GM12878 (cell line): ENCODE data around the gene FDXACB1.

ENCODE experiments used
- CEBPB ChIP-seq, 2 experiments: fragments of 150-350 bp in 1 of 2; IDR thresholded peaks; 2 replicates each; pipeline ENCODE4 v1.6.1; 2012 to 2014; ENCODE audit warnings: low read depth in 2 of 2, low read length in 2 of 2, borderline replicate concordance in 1 of 2, inconsistent platforms in 1 of 2
- CREB1 ChIP-seq: IDR thresholded peaks from 2 replicates; pipeline ENCODE4 v1.6.1; 2012; ENCODE audit warnings: low read depth, mild to moderate bottlenecking, inconsistent platforms
- FOXM1 ChIP-seq: IDR thresholded peaks from 2 replicates; pipeline ENCODE4 v1.6.1; 2012; ENCODE audit warnings: low read depth, mild to moderate bottlenecking, inconsistent platforms, low read length, moderate library complexity
- POLR2A ChIP-seq: IDR thresholded peaks from 2 replicates; pipeline ENCODE4 v1.6.1; 2011; ENCODE audit warnings: low read depth, mild to moderate bottlenecking, low read length
- POLR2AphosphoS5 ChIP-seq: IDR thresholded peaks from 2 replicates; pipeline ENCODE4 v1.6.1; 2011; ENCODE audit warnings: mild to moderate bottlenecking, low read length, inconsistent platforms
- SREBF1 ChIP-seq: IDR thresholded peaks from 2 replicates; pipeline ENCODE4 v1.6.1; 2012; ENCODE audit warnings: mild to moderate bottlenecking, low read length
- TBL1XR1 ChIP-seq: IDR thresholded peaks from 2 replicates; pipeline ENCODE4 v1.6.1; 2012; ENCODE audit warnings: low read depth, low read length, improper control_type of control experiment
- TF ChIP-seq, protein P1 (sequence below), 3 experiments: IDR thresholded peaks in 2 of 3; conservative IDR thresholded peaks in 1 of 3; 2 replicates each; pipeline ENCODE4 v1.5.1; 2011; ENCODE audit warnings: low read depth in 3 of 3, low read length in 3 of 3, mild to moderate bottlenecking in 3 of 3, control low read depth in 2 of 3, moderate library complexity in 2 of 3, inconsistent platforms in 1 of 3, mixed read lengths in 1 of 3; ENCODE audit not compliant: control insufficient read depth in 2 of 3, insufficient read depth in 1 of 3; ENCODE audit errors: extremely low read depth in 1 of 3
- TF ChIP-seq, protein P2 (sequence below): fragments of 450-650 bp; IDR thresholded peaks from 2 replicates; pipeline ENCODE4 v1.6.1; 2016; ENCODE audit warnings: mild to moderate bottlenecking, moderate library complexity, borderline replicate concordance

DNA sequence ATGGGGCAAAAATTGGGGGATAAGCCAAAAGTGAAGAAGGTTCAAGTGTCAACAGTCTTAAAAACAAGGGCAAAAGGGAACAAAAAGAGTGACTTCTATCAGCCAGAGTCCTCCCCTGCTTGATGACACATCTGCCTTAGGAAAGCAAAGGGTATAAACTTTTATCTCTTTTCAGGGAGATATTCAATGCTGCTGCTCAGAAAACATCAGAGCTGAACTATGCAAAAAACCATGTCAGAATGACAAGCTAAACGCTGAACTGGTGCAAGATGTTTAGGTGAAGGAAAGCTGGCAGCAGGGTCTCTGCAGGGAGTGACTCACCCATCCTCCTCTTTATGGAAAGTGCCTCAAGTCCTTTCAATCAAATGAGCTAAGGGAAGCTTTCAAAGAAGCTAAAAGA, 32.3 kb downstream of the FDXACB1 start:
- TF ChIP-seq POLR2AphosphoS5 (no peak), POLR2A (no peak), SREBF1 (no peak), FOXM1 (no peak), CREB1 (no peak), CEBPB (IDR thresholded peaks at IDR 0.05; ENCODE audit: borderline replicate concordance in 1 of 2, low read depth in 2 of 2, low read length in 2 of 2) (no peak), TBL1XR1 (no peak)
- TF ChIP-seq, protein P1, sequence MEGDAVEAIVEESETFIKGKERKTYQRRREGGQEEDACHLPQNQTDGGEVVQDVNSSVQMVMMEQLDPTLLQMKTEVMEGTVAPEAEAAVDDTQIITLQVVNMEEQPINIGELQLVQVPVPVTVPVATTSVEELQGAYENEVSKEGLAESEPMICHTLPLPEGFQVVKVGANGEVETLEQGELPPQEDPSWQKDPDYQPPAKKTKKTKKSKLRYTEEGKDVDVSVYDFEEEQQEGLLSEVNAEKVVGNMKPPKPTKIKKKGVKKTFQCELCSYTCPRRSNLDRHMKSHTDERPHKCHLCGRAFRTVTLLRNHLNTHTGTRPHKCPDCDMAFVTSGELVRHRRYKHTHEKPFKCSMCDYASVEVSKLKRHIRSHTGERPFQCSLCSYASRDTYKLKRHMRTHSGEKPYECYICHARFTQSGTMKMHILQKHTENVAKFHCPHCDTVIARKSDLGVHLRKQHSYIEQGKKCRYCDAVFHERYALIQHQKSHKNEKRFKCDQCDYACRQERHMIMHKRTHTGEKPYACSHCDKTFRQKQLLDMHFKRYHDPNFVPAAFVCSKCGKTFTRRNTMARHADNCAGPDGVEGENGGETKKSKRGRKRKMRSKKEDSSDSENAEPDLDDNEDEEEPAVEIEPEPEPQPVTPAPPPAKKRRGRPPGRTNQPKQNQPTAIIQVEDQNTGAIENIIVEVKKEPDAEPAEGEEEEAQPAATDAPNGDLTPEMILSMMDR (IDR thresholded peaks at IDR 0.05 in 2 of 3, conservative IDR thresholded peaks at IDR 0.05 in 1 of 3; ENCODE audit: control insufficient read depth in 2 of 3, extremely low read depth in 1 of 3, insufficient read depth in 1 of 3, low read depth in 3 of 3, low read length in 3 of 3), result no peak
- TF ChIP-seq, protein P2, sequence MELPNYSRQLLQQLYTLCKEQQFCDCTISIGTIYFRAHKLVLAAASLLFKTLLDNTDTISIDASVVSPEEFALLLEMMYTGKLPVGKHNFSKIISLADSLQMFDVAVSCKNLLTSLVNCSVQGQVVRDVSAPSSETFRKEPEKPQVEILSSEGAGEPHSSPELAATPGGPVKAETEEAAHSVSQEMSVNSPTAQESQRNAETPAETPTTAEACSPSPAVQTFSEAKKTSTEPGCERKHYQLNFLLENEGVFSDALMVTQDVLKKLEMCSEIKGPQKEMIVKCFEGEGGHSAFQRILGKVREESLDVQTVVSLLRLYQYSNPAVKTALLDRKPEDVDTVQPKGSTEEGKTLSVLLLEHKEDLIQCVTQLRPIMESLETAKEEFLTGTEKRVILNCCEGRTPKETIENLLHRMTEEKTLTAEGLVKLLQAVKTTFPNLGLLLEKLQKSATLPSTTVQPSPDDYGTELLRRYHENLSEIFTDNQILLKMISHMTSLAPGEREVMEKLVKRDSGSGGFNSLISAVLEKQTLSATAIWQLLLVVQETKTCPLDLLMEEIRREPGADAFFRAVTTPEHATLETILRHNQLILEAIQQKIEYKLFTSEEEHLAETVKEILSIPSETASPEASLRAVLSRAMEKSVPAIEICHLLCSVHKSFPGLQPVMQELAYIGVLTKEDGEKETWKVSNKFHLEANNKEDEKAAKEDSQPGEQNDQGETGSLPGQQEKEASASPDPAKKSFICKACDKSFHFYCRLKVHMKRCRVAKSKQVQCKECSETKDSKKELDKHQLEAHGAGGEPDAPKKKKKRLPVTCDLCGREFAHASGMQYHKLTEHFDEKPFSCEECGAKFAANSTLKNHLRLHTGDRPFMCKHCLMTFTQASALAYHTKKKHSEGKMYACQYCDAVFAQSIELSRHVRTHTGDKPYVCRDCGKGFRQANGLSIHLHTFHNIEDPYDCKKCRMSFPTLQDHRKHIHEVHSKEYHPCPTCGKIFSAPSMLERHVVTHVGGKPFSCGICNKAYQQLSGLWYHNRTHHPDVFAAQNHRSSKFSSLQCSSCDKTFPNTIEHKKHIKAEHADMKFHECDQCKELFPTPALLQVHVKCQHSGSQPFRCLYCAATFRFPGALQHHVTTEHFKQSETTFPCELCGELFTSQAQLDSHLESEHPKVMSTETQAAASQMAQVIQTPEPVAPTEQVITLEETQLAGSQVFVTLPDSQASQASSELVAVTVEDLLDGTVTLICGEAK, result no peak
